Activated CD8-positive, alpha-beta memory T cell treated with anti-CD3 and anti-CD28 coated beads for 48 hours (primary cell): ENCODE results near the gene C2CD2L.
"Not testable (repeated sequence)": the region's sequence is repeated elsewhere in the genome, so short reads cannot be mapped to it uniquely, and the experiment has no call there.

Experiments used
- DNase-seq, 3 experiments: peaks; one replicate each; pipeline ENCODE4 v3.0.0-alpha.2; 2020; ENCODE audit warnings: low read depth in 2 of 3, low spot score in 2 of 3

The C2CD2L gene

DNA sequence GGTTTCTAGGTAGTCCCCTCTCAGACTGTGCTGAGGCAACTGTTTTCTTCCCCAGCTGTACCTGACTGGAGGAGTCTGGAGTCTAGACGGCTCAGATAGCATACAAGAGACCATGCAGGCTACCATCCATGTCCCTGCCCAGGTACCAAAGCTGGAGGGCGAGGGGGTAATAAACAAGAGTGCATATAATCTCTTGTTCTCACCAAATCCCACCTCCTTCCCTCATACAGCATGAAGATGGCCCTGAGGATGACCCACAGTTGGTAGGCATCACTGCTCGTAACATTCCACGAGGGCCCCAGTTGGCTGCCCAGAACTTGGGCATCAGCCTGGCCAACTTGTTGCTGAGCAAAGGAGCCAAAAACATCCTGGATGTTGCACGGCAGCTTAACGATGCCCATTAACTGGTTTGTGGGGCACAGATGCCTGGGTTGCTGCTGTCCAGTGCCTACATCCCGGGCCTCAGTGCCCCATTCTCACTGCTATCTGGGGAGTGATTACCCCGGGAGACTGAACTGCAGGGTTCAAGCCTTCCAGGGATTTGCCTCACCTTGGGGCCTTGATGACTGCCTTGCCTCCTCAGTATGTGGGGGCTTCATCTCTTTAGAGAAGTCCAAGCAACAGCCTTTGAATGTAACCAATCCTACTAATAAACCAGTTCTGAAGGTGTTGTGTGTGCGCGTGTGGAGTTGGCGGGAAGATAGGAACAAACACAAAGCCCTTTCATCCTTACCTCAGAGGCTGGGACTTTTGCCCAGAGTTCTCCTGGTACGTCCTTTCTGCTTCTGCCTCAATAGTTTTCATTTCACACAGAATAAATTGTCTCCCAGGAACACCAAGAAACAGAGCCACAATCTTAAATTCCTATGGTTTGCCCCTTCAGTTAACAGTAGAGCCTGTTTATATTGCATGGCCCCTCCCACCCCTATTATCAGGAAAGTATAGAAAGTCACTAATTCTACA, 14.0 kb upstream of the C2CD2L start:
- DNase-seq, result no peak

DNA sequence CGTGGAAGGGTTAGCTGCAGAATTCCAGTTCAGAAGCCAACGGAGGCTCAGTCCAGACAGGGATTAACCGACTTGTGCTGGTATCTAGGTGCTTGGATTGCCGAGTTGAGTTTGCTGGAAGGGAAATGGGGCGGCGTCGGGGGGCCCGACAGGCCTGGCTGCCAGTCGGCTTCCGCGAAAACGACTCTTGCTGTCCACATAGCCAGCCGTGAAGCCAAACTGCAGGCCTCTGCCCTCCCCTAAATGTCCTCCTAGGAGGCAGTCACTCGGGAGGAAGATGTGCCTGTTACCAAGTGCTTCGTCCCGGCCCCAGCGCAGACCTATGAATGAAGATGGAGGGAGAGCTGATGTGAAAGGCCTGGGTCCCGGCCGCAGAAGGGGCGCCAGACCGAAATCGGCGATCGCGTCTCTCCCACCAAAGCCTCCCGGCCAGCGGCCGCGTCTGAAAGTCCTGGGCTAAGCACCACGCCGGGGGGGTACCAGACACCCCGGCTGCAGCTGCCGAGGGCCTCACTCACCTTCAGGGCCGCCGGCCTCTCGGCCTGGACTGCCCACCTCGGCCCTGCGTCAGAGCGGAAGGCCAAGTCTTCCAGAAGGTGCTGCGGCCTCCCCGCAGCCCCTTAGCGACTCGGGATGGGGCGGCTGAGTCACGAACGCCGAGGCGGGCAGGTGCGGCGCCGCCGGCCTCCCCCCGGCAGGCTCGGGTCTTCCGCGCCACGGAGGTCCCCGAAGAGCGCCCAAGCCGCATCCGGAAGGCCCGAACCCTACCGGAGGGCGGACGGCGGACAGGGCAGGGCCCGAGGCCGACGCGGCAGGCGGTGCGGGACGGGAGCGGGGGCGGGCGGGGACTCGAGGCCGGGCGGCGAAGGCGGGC, 13.0 kb upstream of the C2CD2L start:
- no peak for DNase-seq

DNA sequence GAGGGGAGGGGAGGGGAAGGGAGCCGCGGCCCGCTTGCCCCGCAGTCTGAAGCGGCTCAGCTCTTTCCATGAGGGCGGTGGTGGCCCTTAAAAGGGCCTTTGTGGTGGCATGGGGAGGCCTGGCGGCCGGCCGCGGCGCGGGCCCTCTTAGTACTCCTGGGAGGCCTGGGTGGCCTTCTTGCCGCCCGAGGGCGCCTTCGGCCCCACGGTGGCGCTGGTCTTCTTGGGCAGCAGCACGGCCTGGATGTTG, 12.4 kb upstream of the C2CD2L start:
- DNase-seq, result no peak

DNA sequence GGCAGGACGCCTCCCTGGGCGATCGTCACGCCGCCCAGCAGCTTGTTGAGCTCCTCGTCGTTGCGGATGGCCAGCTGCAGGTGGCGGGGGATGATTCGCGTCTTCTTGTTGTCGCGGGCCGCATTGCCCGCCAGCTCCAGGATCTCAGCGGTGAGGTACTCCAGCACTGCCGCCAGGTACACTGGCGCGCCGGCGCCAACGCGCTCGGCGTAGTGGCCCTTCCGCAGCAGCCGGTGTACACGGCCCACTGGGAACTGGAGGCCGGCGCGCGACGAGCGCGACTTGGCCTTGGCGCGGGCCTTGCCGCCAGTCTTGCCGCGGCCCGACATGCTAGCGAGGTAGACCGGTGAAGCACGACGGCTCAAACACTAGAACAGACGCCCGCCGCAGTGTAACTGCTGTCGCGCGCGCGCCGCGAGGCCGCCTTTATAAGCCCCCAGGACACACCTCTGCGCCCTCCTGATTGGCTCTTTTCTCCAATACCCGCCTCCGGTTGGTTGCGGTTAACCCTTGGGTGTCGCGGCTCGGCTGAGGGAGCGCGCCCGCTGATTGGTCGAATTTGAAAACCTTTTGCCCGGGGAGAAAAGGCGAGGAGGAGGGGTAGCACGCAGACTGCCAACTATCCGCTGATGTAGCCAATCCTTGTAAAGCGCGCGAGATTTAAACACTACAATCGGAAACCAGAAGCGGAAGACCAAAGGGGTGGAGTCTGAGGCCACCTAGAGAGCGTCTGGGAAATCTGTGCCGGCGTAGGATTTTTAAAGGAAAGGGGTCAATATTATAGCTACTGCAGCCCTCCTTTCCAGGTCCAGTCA, 11.9 kb upstream of the C2CD2L start:
- peak; percentile 98 to 100 (median 99) for DNase-seq

DNA sequence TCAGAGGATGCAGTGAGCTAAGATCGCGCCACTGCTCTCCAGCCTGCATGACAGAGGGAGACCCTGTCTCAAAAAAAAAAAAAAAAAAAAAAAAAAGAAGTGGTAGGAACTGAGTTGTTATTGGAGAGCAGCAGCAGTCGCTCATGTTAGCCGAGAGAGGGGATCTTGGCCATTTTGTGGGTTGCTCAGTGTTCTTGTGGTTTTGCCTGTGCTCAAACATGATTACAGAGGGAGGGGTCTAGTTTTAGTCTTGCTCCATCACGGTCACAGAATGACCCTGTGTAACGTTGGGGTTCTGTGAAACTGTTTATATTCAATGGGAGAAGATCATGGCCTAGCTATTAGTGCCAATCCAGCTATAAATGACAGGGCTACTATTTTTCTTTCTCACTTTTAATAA, 7.4 kb upstream of the C2CD2L start:
- DNase-seq, result no peak

DNA sequence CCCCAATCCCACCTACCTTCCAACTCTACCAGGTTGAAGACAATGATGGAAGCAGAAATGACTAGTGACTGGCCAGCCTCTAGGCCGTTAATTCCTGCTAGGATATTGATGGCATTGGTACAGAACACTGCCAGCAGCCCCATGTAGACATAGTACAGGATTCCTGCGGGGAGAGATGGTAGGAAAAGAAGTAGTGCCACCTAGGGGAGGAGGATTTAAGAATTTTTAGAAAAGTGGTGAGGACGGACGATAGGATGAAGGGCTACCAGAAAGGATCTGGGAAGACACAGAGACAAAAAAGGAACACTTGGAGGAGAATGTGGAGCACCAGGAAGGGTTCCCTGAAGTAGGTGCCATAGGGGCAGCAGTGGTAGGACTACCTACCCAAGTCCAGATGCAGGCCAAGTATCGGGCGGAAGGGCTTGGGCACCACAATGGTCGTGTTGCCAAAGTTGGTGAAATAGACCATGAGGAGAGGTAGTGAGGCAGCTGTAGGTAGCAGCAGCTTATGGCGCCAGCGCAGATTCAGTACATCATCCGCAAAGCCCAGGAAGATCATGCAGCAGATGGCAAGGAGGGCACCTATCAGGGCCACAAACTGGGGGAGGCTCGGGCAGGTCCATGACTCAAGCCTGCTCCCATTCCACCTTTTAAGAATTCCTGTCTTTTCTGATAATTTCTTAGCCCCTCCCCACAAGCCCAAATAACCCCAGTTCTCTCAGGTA, 6.7 kb upstream of the C2CD2L start:
- DNase-seq, result no peak

DNA sequence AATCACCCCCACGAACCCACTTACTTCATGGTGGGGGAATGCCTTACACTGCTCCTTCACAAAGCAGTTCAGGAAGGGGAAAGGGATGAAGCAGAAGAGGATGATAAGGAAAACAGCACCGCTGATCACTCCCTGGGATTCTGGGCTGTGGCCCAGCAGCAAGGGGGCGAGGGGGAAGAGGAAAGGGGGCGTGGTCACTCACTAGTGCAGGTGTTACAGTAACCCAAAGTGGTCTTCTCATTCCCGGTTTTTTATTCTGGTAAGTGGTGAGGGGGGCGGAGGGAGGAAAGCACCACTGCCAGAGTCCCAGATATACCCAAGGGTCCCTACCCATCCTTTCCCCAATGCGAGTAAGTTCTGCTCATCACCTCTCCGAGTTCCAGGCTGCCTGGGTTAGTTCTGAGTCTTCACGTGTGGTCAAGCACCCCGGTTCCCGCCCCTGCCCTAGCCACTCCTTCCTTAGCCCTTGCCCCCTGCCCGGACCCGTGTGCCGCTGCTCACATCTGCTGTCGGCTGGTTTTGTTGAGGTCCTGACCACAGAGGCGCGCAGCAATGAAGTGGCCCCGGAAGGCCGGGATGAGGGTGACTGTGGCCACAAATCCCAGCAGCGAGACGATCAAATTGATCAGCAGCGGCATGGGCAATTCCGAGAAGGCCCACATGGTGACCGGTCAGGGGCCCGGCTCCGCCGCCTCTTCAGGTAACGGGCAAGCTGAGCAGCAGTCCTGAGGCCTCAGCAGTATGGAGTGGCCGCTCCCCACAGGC, 6.0 kb upstream of the C2CD2L start:
- no peak for DNase-seq

DNA sequence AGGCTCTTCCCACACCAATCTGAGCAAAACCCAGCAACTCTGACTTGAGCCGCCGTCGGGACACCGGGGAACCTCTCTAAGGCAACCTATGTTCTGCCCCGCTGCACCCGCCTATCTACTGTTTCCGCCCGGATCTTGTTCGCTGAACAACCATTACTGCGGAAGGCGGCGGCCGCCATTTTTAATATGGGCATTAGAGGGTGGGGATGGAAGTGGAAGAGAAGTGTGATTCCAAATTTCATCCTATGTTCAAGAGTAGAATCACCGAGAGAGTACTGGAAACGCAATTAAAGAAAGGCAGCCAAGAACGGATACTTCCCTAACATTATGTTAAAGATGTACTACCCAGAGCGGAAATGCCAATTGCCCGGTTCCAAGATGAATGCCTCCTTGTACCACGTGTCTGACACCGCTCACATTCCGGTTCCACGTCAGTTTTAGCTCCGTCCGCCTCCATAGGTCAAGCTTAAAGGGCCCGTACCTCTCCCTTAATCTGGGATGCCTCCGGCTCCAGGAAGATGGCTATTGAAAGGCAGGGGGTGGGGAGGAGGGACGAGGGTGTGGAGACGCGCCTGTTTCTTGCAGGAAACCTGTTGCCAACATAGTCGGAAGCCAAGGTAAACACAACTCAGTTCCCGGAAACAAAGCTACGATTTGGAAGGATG, 5.3 kb upstream of the C2CD2L start, which contains the start of gene DPAGT1:
Gene DPAGT1, minus strand, starts transcription at position 95 of the 665 bp plus-strand sequence. CDS start 198 bp downstream, outside the sequence.
- peak; percentile 60 to 76 (median 73) for DNase-seq

DNA sequence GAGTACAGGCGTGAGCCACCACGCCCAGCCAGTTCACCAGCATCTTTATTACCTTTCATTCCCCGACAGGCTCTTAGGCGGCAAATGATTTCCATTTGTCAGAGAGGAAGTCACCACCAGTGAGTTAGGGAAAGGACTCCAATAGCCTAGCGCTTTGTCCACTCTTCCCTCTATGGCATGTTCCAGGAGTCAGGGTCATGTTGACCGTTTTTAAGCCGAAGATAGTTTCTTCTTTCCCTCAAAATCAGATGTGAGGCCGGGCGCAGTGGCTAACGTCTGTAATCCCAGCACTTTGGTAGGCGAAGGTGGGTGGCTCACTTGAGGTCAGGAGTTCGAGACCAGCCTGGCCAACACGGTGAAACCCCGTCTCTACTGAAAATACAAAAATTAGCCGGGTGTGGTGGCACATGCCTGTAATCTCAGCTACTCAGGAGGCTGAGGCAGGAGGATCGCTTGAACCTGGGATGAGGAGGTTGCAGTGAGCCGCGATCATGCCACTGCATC, 3.9 kb upstream of the C2CD2L start:
- not testable (repeated sequence) for DNase-seq

DNA sequence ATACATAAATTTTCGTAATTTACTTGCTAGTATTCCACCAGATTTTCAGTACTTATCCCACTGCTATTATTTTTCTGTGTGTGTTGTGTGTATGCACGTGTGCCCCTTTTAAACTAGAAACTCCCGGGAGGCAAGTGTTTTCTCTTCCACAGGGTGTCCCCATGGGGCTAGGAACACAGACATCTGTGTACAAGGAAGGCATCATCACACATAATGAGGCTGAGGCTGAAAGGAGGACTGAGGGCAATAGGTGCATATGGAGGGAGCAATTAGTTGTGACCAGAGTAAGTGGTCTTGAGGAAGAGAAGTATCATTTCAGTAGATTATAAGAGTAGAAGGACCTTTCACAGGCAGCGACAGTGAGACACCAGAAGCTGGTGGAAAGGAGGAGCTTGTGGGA, 3.4 kb upstream of the C2CD2L start:
- DNase-seq, result no peak

DNA sequence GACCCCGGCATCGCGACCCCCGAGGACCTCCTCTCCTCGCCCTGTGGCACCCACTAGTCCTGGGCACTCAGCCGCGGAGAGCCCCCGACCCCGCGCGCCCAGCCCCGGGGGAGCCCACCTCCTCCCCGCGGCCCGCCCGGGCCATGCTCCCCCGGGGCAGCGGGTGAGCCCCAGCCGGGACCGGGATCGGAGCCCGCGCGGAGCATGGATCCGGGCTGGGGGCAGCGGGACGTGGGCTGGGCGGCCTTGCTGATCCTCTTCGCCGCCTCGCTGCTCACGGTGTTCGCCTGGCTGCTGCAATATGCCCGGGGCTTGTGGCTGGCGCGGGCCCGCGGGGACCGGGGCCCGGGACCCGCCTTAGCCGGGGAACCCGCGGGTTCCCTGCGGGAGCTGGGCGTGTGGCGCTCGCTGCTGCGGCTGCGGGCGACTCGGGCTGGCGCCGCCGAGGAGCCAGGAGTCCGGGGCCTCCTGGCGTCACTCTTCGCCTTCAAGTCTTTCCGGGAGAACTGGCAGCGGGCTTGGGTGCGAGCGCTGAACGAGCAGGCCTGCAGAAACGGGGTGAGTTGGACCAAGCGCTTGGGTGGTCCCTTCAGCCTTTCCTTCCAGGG, 498 bp downstream of the C2CD2L start:
- no peak for DNase-seq

DNA sequence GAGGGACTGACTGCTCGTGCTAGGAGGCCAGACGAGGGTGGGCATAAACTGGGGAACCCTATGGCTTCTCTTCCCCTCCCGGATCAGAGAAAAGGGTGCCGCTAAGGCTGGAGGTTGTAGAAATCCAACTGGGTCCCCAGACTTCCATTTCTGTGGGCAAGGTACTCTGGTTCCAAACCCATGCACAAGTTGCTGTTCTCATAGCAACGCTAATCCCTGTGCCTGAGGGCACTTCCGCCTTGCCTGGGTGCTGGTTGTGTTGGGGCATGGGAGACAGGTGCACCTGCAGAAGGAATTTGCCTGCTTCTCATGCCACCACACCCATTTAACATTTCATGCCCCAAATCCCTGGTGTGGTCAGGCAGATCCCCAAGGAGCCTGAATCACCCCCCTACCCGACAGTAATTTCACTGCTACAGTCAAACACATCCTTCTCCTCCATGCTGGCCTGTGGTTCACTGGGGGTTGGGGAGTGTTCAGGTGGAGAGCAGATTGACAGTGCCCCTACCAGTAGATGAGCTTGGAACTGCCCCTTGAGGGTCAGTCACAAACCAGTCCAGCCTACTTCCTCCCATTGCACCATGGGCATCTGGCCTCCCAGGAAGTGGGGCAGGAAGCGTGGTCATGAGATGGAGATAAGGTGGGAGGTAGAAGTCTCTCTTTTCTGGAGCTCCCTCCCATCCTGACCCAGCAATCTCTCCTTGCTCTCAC, 1.2 kb downstream of the C2CD2L start:
- DNase-seq, result no peak

DNA sequence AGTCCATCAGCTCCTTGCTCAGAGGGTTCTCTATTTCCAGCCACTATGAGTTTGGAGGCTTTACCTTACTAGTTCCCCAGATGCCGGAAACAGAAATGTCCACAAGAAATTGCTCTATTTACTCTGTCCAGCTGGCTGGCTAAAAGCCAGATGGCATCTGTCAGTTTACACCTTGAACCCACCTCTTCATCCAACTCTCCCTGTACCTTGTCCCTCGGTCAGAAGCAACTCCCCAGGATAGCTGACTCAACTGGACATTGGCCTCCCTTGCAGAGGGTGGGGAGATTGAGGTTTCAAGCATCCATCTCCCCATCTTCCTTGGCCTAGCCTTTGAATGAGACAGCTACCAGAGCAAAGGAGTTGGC, 1.7 kb downstream of the C2CD2L start:
- DNase-seq, result no peak

DNA sequence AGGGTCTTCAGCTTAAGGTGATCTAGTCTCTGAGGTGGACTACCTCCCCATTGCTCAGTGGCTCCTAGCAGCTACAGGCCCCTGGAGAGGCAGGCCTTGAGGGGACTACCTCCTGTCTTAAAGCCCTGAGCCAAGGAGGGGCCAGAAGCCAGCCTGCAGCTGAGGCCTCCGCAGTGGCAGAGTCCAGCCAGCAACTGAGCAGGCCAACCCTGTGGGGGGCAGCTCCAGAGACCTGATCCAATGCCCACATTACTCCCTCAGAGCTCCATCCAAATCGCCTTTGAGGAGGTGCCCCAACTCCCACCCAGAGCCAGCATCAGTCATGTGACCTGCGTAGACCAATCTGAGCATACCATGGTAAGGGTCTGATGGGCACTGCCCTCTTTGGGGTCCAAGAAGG, 2.7 kb downstream of the C2CD2L start:
- DNase-seq, result no peak

DNA sequence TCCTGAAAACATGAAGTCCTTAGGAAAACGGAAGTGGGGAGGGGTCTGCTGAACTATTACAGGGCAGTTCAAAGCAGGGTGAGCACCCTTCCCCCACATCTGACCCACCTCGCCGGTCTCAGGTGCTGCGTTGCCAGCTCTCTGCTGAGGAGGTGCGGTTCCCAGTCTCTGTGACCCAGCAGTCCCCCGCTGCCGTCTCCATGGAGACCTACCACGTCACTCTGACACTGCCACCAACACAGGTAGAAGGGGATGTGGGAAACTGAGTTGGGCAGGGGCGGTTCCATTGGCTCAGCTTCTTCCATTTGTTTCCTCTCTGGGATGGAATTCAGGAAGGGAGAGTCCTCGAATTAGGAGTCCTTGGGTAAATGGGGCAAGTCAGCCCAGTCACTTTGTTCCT, 3.3 kb downstream of the C2CD2L start:
- no peak for DNase-seq

DNA sequence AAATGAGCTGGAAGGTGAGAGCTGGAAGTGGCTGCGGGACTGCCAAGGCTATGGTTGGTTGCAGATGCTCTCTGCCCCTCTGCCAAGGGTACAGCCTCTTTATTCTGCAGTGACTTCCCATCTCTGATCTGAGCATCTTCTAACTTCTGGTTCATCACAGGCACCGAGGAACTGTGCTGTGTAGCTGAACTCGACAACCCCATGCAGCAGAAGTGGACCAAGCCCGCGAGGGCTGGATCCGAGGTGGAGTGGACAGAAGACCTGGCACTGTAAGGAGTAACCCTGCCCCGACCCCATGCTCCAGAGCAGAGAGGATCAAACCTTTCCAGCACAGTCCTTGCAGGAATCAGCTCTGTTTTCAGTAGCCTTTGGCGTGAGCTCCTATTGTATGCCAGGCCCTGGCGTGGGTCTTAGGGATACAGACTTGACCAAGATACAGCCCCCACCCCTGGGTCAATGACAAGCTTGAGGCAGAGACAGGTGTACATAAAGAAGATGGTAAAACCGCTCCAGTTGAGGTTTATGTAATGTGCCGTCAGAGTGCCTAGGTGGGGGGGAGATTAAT, 4.3 kb downstream of the C2CD2L start:
- DNase-seq, result no peak

DNA sequence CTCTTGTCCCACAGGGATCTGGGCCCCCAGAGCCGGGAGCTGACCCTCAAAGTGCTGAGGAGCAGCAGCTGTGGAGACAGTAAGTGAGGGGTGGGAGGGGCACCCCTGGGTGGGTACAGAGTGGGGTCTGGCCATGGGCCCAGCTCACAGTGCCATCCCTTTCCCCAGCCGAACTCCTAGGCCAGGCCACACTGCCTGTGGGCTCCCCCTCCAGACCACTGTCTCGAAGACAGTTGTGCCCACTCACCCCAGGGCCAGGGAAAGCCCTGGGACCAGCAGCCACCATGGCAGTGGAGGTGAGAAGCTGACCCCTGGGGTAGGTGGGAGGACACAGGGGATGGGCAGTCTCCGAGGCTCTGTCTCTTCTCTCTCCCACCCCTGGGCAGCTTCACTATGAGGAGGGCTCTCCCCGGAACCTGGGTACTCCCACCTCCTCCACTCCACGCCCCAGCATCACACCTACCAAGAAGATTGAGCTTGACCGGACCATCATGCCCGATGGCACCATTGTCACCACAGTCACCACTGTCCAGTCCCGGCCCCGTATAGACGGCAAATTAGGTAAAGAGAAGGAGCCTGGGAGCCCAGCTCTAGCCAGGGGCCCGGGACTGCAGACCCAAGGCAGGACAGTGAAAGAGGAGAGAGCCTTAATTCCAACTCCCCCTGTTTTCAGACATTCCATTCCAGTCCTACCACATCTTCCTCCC, 5.3 kb downstream of the C2CD2L start:
- no peak for DNase-seq
